Measurements from ENCODE around the gene ASCL2.

ASCL2 gene, protein sequence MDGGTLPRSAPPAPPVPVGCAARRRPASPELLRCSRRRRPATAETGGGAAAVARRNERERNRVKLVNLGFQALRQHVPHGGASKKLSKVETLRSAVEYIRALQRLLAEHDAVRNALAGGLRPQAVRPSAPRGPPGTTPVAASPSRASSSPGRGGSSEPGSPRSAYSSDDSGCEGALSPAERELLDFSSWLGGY

DNA sequence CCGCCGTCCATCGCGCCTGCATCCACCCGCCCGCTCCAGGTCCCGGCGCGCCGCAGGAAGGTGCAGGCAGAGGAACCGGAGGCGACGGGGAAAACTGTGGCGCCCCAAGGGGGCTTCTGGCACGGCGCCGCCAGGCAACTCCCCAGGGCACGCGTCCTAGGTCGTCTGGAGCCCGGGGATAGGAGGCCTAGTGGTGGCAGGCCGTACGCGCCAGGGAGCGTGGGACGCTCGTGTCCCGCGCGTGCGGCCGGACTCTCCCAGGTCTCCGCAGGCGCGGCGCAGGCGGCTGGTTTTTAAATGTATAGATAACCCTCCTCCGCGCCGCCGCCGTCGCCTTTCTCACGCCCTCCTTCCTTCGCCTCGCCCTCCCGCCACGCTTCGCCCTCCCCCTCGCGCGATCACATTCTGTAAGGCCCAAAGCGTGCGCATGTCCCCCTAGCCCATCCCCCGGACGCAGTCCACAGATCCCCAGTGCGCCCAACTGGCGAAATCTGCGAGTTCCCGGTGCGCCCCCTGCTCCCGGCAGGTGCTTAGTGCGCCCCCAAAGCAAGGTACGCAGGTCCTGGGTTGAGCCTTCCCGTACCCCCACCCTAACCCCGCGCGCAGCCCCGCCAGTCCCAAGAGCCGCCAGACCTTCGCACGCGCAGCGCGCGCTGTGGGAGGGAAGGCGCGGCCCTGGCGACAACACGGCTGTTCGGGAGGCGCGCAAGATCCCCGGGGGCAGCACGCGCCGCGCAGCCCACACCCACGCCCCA is at the start of gene ASCL2:
Gene ASCL2, minus strand, starts transcription at position 267 of the 755 bp plus-strand sequence. Its CDS starts 256 bp downstream, at position 11.
- no peak for DNase-seq

DNA sequence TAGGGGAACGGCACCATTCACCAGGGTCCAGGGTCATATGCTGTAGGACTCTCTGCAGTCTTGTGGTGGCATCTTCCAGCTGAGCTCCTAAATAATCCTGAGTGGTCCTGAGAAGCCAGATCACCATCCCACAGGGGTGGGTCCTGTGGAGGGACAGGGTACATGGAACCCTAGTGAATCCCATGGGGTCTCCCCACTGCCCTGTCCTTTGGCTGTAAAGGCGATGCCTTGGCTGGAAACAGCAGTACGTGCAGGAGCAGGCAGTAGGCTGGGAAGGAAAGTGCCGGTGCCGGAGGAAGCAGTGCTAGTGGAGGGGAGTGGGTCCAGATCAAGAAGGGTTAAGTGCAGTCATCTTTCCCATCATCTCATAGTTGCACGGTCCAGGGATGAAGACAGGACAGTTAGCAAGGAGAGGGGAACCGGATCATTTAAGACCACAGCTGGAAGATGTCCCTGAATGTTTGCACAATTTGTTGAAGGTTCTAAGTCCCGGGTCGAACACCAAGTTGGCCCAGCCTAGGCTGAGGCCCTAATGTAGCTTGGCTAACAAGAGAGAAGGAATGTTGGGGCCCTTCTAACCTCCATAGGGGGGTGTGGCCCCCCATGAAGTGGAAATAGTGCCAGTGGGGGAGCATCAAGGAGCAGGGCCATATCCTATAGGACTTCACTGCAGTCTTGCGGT is 49.5 kb upstream of the ASCL2 start:
- DNase-seq, result no peak

DNA sequence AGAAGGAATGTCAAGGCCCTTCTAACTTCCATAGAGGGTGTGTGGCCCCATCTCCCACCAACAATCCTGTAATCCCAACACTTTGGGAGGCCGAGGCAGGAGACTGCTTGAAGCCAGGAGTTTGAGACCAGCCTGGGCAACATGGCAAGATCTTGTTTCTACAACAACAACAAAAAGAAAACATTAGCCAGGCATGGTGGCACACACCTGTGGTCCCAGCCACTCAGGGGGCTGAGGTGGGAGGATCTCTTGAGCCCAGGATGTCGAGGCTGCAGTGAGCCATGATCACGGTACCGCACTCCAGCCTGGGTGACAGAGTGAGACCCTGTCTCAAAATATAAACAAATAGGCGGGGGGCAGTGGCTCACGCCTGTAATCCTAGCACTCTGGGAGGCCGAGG is 48.3 kb upstream of the ASCL2 start:
- DNase-seq, result no peak

DNA sequence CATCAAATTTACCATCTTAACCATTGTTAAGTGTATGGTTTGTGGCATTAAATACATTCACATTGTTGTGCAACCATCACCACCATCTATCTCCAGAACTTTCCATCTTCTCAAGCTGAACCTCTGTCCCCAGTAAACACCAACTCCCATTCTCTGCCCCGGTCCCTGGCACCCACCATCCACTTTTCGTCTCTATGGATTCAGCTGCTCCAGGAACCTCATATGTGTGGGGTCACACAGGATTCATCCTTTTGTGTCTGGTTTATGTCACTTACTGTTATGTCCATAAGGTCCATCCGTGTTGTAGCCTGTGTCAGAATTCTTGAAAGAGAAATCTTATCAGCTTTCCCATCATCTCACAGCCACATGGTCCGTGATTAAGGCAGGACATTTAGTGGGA is 47.7 kb upstream of the ASCL2 start:
- DNase-seq, result no peak

DNA sequence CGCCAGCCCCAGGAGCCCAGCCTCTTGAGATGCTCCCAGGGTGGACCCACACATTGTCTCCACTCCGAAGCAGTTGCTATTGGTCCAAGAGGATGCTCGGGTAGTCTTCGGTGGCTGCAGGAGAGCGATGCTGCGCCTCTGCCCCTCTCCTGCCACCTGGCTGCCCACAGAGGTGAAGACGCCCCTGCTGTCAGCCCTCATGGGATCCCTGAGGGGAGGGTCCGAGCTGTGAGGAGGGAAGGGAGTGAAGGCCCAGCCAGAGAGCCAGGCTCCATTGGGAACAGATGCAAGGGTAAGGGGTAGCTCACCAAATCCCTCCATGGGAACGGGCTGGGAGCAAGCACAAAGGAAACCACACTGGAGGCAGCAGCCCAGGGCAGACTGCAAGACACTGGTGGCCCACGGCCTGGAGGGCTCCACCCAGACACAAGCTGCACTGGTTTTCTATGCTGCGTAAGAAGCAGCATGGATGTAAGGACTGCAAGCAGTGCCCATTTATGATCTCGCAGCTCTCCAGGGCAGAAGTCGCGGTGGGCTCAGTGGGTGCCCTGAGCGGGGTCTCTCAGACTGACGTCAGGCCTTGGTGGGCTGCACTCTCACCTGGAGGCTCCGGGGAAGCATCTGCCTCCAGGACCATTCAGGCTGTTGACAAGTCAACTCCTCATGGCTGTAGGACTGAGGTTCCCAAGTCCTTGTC is 47.1 kb upstream of the ASCL2 start:
- DNase-seq, result no peak

DNA sequence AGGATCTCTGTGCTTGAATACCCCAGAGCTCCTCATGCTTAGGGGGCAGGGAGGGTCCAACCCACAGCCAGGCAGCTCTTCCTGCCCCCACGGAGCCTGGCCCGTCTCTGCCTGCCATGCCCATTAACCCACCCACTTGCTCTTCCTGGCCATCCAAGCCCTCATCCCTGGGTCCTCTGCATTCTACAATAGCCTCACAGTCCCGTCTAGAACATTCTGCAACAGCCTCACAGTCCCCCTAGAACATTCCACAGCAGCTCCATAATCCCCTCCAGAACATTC is 46.5 kb upstream of the ASCL2 start:
- DNase-seq, result no peak

DNA sequence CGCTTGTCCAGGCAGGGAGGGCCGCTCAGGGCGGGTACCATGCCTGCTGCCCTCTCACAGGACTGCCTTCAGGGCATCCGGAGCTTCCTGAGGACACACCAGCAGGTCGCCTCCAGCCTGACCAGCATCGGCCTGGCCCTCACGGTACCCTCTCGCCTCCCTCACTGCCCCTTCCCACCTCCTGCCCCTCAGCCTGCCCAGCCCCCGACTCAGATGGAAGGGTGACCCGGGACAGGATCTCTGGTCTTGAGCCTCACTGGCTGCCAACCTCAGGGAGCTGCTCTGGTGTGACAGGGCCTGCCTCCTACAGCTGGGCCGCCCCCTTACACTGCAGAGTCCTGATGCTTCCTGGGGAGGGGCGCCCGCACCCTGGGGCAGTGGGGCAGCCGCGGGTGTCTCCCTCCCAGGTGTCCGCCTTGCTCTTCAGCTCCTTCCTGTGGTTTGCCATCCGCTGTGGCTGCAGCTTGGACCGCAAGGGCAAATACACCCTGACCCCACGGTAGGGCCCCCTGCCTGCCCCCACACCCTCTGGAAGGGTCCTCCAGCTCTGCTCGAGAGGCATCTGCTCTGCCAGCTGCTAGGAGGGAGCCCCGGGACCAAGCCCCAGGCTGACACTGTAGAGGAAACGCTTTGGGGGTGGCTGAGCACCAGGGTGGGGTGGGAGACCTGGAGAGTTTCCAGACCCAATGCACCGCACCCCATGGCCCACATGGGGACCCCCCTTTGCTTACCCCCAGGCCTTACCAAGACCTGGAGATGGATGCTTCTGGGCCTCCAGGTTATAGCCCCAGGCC is 46.0 kb upstream of the ASCL2 start:
- DNase-seq, result no peak

DNA sequence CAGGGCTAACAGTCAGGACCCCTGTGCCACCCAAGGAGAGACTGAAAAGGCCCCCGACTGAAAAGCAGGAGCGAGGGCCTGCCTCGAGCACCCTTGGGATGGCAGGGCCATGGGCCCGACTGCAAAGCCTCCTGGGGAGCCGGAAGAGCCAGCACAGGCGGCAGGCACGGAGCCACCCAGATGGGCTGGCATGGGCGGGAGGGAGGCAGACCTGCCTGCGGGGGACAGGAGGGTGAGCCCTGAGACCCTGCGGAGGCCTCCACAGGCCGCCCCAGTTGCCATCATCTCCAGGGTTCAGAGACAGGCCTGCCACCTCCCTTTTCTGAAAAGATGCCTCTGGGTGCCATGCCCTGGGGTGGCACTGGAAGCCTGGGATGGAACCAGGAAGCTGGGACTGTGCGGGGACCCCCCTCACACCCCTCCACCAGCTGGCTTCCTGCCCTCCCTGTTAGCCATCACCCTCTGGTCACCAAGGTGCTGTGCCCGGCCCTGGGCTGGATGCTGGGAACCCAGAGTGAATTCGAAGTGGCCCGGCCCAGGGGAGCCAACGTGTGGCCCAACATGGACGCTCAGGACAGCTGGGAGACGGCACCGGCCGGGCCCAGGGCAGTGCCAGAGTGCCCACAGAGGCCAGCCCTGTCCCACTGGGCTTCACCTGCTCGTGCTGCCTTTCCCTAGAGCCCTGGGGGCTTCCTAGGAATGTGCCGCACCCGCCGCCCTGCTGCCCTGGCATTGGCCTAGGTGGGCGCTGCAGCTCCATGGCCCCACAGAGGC is 45.2 kb upstream of the ASCL2 start:
- no peak for DNase-seq

DNA sequence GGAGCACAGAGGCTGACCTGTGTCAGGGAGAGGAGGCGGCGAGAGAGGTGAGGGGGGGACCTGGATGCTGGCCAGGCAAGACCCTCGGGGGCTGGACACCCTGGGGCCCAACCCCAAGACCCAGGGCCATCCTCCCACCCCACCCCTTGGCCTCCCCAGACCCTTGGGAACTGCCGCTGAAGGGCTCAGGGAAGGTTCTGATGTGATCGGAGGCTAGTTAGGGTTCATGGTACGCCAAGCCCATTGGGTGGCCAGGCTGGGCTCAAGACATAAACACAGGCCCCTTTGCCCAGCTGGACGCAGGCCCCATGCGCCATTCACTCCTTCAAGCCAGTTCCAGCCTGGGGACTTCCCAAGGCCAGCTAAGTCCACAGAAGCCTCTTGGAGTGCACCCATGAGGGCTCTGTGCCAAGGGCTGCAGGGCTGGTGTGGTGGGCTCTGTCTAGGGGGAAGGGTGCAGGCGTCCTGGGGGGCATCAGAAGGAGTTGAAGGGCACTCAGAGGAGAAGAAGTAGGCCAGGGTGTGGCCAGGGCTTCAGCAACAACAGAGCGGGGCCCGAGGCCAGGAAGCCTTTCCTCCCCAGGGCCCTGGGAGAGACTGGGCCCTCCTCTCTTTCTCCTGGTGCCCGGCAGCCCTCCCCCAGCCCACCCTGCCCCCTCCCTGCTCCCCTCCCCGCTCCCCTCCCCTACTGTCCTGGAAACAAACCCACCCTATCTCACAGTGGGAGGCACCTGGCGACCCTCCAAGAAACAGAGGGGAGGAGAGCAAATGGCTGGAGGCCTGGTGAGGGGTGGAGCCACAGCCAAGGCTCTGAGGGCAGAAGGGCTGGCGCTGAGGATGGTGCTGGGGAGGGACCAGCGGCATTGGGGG is 44.4 kb upstream of the ASCL2 start:
- no peak for DNase-seq

DNA sequence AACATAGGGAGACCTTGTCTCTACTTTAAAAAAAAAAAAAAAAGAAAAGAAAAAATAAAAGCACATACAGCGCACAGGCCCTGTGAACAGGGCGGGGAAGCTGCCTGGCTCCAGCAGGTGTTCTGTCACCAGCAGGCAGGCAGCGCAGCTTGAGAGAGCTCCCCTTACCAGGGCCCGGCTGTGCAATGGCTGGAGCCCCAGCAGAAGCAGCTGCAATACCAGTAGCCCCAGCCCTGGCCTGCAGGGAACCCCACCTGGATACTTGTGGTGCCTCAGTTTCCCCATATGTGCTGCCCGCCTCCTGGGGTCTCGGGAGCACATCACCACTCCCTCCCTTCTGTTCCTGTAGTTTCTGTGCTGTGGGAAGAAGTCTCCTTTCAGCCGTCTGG is 43.7 kb upstream of the ASCL2 start:
- DNase-seq, result no peak

DNA sequence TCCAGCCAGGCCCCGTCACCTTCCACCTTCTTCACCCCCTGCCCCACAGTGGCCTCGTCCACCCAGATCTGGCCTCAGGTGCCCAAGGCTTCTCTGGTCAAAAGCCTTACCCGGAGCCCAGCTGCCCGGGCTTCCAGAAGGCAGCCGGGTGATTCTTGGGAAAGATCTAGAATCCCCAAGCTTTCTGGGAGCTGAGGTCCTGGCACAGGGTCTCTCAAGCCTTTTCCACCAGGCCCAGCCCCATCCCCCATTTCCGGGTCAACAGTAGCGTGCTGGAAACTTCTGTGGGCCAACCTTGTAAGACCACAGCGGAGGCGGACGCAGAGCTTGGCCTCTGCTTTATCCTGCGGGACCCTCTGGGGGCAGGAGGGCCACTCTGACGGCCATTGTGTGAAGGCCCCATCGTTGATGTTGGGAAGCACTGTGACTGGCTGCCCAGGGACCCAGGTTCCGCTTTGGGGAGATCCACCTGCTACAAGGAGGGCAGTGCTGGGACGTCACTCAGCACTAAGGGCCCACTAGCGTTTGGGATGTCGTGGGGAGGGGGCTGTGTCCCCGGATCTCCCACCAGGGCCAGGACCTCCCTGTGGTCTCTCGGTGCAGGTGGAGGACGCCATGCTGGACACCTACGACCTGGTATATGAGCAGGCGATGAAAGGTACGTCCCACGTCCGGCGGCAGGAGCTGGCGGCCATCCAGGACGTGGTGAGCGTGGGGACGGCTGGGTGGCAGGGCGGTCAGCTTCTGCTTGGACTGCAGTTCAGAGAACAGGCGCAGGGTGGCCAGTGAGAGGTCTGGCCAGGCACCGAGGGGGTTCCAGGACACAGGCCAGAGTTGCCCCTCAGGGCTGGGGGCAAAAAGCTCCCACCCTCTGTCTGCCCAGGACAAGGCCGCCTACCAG is 42.9 kb upstream of the ASCL2 start:
- DNase-seq, result no peak

DNA sequence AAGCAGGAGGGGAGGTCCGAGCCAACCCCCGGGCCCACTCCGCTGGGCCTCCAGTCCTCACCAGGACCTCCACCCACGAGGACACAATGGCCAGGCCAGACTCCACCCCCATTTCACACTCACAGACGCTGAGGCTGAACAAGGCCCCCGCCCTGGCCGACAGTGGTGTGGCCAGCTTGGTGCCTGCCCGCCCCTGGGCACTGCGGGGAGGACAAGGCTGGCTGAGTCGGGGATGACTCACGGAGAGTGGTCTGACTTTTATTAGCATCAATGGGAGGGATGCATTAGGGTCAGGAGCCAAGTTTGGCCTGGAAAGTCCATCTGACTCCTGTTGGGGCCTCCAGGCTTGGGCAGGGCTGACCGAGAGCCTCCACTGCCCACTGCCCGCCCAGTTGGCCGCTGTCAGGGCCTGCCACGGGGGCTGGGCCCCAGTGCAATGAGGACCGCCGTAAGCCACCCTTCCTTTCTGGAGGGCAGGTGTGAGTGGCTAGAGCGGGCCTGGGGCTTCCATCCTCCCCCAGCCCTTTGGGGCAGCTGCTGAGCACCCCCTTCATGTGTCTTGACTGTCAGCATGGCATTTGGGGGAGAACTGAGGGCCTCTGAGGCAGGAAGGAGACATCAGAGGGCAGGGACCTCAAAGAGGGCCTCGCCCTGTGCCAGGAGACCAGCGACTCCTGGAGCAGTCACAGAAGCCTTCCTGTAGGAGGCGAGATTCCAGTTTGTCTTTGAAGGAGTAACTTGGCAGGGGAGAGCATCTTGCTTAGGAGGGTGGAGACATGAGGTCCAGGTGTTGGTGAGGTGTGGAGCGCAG is 42.0 kb upstream of the ASCL2 start:
- no peak for DNase-seq

DNA sequence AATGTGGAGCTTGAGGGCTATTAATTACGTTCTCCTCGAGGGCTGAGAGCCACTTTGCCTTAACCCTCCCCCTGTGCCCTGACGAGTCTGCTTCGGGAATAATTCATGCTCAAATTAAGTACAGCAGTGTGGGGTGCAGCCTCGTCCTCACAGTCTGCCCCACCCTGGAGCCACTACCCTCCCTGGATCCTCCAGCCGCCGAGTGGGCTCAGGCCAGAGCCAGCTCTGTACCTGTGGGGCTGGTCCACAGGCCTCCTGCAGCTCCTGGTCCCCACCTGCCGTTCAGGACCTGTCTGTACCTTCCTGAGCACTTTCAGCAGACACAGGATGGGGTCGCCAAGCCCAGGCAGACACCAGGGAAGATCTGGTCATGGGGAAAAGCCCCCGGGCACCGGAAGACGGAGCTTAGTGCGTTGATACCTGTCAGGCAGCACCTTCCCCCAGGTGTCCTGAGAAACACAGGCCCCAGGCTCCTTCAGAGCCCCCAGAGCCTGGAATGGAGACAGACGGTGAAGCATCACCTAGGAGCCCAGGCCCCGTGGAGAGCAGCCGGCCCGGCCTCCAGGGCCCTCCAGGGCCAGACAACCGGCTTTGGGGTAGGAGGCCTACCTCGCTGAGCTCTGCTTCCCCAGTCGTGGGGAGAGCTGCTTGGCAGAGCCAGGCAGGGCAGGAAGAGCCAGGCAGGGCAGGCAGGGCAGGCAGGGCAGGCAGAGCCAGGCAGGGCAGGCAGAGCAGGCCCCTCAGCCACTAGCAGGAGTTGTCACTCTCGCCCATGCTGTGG is 41.2 kb upstream of the ASCL2 start:
- DNase-seq, result no peak

DNA sequence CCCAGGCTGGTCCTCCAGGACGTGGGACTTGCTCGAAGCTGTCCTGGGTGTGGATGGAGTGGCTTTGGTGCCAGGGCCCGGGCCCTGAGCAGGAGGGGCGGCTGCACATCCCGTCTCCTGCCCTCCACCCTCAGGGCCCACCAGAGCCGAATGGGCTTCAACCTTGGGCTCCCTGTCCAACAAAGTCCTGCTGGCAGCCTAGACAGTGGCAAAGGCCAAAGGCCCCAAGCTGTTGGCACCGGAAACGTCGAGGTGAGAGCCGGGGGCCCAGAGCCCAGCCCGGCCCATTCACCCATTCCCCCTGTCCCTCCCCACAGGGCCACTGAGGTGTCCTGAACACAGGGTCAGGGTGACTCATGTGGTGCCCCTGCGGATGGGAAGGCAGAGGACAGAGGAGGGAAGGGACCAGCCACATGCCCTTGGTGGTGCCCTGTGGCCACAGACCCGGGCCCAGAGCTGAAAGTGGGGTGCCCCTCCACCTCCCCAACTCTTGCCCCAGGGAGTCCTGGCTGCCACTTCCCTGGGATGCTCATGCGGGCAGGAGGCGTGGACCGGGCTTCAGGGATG is 40.5 kb upstream of the ASCL2 start:
- DNase-seq, result no peak

DNA sequence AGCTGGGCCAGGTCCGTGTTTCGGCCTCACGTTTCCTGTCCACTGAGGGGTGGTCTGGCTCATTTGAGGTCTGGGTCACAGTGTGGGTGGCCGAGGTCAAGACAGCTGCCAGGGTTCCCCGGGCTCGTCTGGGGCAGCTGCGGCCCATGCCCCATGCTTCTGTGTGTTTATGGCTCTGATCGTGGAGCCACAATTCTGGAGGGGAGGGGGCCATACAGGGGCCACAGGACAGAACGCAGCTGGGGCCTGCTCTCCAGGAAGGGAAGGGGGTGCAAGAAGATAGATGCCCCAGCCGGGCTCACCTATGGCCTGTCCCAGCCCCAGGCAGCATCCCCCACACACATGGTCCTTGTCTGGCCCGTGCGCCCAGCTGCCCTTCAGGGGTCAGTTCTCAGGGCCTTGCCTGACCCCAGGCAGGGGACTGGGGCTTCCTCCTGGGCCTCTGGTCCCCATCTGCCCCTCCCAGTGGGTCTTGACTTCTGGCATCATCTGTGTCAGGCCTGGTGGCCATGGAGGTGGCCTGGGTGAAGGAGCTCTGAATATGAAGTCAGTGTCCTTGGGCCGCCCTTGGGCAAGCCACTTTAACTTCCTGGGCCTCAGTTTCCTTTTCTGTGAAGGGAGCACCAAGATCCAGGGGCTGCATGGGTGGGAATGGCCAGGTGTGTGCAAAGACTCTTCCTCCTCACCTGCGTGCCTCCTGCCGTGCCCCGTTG is 39.8 kb upstream of the ASCL2 start:
- DNase-seq, result no peak

DNA sequence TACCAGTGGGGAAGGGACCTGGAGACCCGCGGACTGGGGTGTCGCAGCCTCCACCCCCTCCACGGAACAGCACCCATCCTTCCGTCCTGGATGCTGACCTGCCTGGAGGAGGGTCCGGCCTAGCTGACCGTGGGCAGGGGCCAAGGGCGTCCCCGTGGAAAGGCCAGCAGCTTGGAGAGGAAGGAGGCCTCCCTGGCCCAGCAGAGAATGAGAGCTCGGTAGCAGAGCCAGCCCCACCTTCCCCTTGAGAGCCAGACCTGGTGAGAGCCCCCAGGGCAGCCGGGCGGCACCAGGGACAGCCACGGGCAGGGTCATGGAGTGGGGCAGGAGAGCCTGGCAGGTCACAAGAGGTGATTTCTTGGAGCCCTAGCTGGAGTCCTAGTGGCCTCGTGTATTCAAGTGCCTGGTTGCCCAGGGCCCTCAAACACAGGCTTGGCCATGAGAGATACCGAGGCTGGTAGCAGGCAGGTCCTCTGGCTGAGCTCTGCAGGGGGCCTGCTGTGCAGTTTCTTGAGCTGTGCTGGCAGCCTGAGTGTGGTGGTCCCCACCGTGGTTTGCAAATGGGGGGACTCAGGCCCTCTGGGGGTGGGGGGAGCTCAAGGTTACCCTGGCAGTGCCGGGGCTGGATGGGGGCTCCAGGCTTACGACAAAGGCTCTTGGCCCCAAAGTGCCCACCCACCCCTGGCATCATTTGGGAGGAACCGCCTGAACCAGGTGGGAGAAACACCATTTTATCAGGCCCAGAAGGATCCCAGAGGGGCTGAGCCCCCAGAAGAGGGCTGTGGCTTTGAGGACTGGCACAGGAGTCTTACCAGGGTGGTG is 39.1 kb upstream of the ASCL2 start:
- no peak for DNase-seq
